HAP-1 (cell line): ENCODE measurements around the gene CA10.
A peak's percentile ranks its signal among the peaks of the same experiment; 100 is the strongest.

ENCODE experiments used
- DNase-seq, 2 experiments: peaks; one replicate each; pipeline ENCODE4 v3.0.0-alpha.2; 2016 to 2020; ENCODE audit warnings: low spot score in 2 of 2
- H3K27me3 ChIP-seq: fragments of 250-450 bp; sonication (Bioruptor Pico); 2 replicates; pipeline ENCODE4 v1.5.1; 2020; ENCODE audit warnings: low read depth, mild to moderate bottlenecking, moderate library complexity
- H3K36me3 ChIP-seq: fragments of 250-450 bp; sonication (Bioruptor Pico); replicated peaks from 2 replicates; pipeline ENCODE4 v1.5.1; 2020; ENCODE audit warnings: mild to moderate bottlenecking
- H3K4me1 ChIP-seq: fragments of 250-450 bp; sonication (Bioruptor Pico); 2 replicates; pipeline ENCODE4 v1.5.1; 2020; ENCODE audit warnings: mild to moderate bottlenecking
- H3K4me3 ChIP-seq: fragments of 250-450 bp; sonication (Bioruptor Pico); 2 replicates; pipeline ENCODE4 v1.5.1; 2020; ENCODE audit warnings: mild to moderate bottlenecking, moderate library complexity
- H3K9me3 ChIP-seq: fragments of 250-450 bp; sonication (Bioruptor Pico); 2 replicates; pipeline ENCODE4 v1.5.1; 2020; ENCODE audit warnings: mild to moderate bottlenecking, moderate library complexity
- in situ Hi-C: fragments of 300-500 bp; cut with MboI; formaldehyde crosslinking; loops from 3 replicates; pipeline ENCODE4 v1.14.3; 2020; ENCODE audit warnings: low sequenced_read_pairs, inconsistent platforms, mixed read lengths

The CA10 gene

DNA sequence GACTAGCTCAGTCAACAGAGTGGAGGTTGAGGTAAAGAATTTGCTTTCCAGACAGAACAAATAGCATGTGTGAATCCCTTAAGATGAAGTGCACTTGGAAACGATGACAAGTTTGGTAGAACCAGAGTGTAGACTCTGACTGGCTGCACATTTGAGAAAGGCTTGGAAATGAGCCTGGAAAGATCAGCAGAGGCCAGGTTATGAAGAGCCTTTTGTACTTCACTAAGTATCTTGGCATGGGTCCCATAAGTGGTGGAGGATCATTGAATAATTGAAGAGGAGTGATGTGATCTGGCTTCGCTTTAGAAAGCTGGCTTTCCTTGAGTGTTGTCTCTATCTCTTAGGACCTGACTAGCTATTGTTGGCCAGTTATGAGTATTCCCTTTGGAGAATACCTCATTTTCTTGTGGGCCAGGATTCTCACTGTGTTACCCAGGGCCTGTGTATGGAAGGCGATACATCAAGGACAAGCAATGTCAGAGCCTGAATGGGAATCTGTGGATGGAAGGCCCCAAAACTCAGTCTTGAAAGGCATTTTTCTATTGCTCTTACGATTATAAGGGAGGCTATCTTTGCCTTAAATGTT lies 568.4 kb downstream of the CA10 start:
- no peaks in the 10 kb centered on the region for H3K27me3 ChIP-seq
- no peaks in the 10 kb centered on the region for H3K9me3 ChIP-seq
- no peak for DNase-seq
- in situ Hi-C loops = no loop called here
- no peaks in the 10 kb centered on the region for H3K4me1 ChIP-seq
- no peak overlapping the region for H3K4me3 ChIP-seq
- H3K36me3 ChIP-seq = 0 out of 2 replicates have a peak, but pooled peaks cover 2% of the 10 kb centered on the region

DNA sequence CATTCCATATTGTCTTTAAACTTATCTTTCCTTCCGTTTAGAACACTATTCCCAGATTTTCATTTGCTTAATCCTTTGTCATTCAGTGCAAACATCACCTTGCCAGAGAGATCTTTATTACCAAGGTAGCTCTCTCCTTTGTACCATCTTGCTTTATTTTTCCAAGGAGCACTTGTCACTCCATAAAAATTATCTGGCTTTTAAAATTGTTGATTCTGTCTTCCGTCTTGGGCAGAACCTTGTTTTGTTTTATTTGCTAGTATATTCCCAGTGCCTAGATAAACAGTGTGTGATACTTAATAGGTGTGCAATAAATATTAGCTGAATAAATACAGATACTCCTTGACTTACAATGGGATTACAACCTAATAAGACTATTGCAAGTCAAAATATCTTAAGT lies 570.5 kb downstream of the CA10 start:
- no peaks in the 10 kb centered on the region for H3K4me1 ChIP-seq
- in situ Hi-C loops = no loop called here
- H3K27me3 ChIP-seq = no peaks in the 10 kb centered on the region
- H3K36me3 ChIP-seq = 0 out of 2 replicates have a peak, but pooled peaks cover 2% of the 10 kb centered on the region
- H3K4me3 ChIP-seq = no peak overlapping the region
- DNase-seq = no peak
- no peaks in the 10 kb centered on the region for H3K9me3 ChIP-seq

DNA sequence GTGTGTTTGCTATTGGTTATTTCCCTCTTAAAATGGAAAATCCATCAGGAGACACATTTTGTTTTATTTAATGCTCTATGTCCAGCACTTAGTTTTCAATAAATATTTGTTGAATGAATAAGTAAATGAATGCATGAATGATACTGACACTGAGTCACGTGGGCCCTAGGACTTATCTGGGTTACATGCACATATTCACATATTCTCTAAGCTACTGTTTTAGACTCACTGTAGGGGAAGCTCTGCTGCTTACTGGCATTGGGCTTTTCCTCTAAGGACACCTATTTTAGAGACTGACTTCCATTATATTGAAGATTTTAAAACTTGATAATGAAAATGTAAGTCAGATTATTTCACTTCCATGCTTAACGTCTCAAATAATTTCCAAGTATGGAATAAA lies 571.0 kb downstream of the CA10 start:
- DNase-seq = no peak
- Histone ChIP-seq H3K27me3 (no peaks in the 10 kb centered on the region), H3K4me3 (no peak overlapping the region), H3K4me1 (no peaks in the 10 kb centered on the region), H3K9me3 (no peaks in the 10 kb centered on the region), H3K36me3 (0 out of 2 replicates have a peak, but pooled peaks cover 2% of the 10 kb centered on the region)
- in situ Hi-C loops = no loop called here

DNA sequence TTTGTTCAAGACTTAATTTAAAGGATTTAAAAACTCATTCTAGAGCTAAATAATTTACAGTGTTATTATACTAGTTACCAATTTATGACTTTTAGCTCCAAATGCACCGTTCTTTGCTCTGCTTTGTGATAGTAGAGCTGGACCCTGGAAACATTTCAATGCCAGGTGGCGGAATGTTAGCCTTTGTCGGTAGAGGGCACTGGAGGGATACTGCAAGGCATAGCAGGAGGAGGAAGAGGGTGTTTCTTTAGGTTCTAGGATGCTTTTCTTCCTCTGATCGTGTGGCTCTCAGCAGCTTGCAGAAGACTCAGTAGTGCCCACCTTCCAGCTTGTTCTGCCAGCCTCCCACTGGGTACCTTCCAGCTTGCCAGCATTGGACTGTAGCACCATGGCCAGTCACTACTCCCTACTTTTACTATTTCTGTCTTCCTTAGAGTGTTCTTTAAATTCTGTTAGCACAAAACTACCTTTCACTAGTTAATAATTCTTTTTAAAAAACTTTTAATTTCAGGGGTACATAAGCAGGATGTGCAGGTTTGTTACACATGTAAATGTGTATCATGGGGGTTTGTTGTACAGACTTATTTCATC lies 572.9 kb downstream of the CA10 start:
- in situ Hi-C loops = no loop called here
- 0 out of 2 replicates have a peak, but pooled peaks cover 2% of the 10 kb centered on the region for H3K36me3 ChIP-seq

DNA sequence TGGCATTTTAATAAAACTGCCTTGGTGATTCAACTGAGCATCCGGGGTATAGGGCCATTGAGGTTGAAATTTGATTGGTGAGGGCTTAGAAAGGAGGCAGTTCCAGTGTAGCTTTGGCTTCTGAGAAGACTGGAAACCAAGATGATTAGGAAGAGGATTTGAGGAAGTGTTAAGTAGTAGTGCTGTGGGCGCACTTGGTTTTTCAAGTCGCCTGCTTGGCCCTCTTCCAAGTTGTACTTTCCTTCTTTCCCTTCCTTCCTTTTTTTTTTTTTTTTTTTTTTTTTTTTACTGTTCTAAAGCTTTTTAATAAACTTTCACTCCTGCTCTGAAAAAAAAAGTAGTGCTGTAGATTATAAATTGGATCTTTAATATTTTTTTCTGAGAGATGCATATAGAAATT lies 577.6 kb downstream of the CA10 start:
- no peak overlapping the region for H3K4me3 ChIP-seq
- in situ Hi-C loops = no loop called here
- H3K9me3 ChIP-seq = no peaks in the 10 kb centered on the region
- H3K36me3 ChIP-seq = no peaks in the 10 kb centered on the region
- no peaks in the 10 kb centered on the region for H3K4me1 ChIP-seq
- DNase-seq = no peak
- no peaks in the 10 kb centered on the region for H3K27me3 ChIP-seq

More for the DNA sequence above, 572.9 kb downstream of the CA10 start:
- H3K9me3 ChIP-seq = no peaks in the 10 kb centered on the region
- H3K4me3 ChIP-seq = no peak overlapping the region
- no peaks in the 10 kb centered on the region for H3K27me3 ChIP-seq
- DNase-seq = peak in 1 of 2 experiments; percentile 27
- no peaks in the 10 kb centered on the region for H3K4me1 ChIP-seq
